IMR-90 (cell line): Measurements from ENCODE around the gene KIF13A. TPM values are rescaled to one million over a fixed set of nuclear protein-coding genes. Genes with fewer than 3 reads are reported as not detected.

Experiments used
- ATAC-seq: fragments of 200-7000 bp; cut with Tn5 transposase; 2 replicates; pipeline ENCODE4 v1.9.1; 2020; ENCODE audit warnings: low read depth, mild to moderate bottlenecking, moderate library complexity
- BruUV-seq: library from RNA; stranded (reverse); fragments of 400-500 nt; replicated peaks from 2 replicates; lab custom pipeline; 2021; lab: Mats Ljungman, UMichigan
- CTCF ChIA-PET: fragments of 300-600 bp; formaldehyde crosslinking; extraction: SDS; loops from one replicate; lab custom pipeline; 2021; ENCODE audit warnings: antibody characterized with exemption; lab: Yijun Ruan, JAX
- POLR2A ChIA-PET: fragments of 300-600 bp; sonication (Branson Sonifier 250); formaldehyde crosslinking; loops from one replicate; lab custom pipeline; 2022; ENCODE audit warnings: antibody characterized with exemption; ENCODE audit not compliant: unreplicated experiment; lab: Charles Lee
- DNase-seq: peaks from one replicate; pipeline ENCODE4 v3.0.0; 2013
- H2AFZ ChIP-seq: replicated peaks from 2 replicates; pipeline ENCODE3; 2013; ENCODE audit warnings: low read length, mild to moderate bottlenecking; ENCODE audit not compliant: poor library complexity
- H2AK5ac ChIP-seq: 2 replicates; pipeline ENCODE4 v1.6.1; 2013; ENCODE audit warnings: low read depth, low read length, inconsistent platforms
- H2AK9ac ChIP-seq: replicated peaks from 2 replicates; pipeline ENCODE3; 2013; ENCODE audit warnings: mild to moderate bottlenecking, low read depth, low read length, moderate library complexity; ENCODE audit not compliant: poor library complexity
- H2BK120ac ChIP-seq: 2 replicates; pipeline ENCODE4 v1.6.1; 2013; ENCODE audit warnings: low read depth, low read length, inconsistent platforms
- H2BK15ac ChIP-seq: 3 replicates; pipeline ENCODE4 v1.6.1; 2013; ENCODE audit warnings: low read depth, low read length, inconsistent platforms
- H2BK20ac ChIP-seq: 2 replicates; pipeline ENCODE4 v1.6.1; 2013; ENCODE audit warnings: low read depth, mild to moderate bottlenecking, inconsistent platforms, low read length, moderate library complexity
- H2BK5ac ChIP-seq: 2 replicates; pipeline ENCODE4 v1.6.1; 2013; ENCODE audit warnings: mild to moderate bottlenecking, low read depth, low read length, inconsistent platforms; ENCODE audit not compliant: poor library complexity, severe bottlenecking
- H3K14ac ChIP-seq: replicated peaks from 2 replicates; pipeline ENCODE4 v1.6.1; 2013; ENCODE audit warnings: low read depth, low read length, inconsistent platforms
- H3K18ac ChIP-seq: 2 replicates; pipeline ENCODE4 v1.6.1; 2013; ENCODE audit warnings: low read depth, low read length, control low read depth
- H3K23ac ChIP-seq: 2 replicates; pipeline ENCODE4 v1.6.1; 2013; ENCODE audit warnings: low read depth, low read length, inconsistent platforms
- H3K27ac ChIP-seq: 2 replicates; pipeline ENCODE4 v1.5.1; 2013; ENCODE audit warnings: mild to moderate bottlenecking, control low read depth, low read length; ENCODE audit not compliant: insufficient read depth
- H3K27me3 ChIP-seq: 2 replicates; pipeline ENCODE4 v1.6.1; 2013; ENCODE audit warnings: low read length; ENCODE audit not compliant: control insufficient read depth, insufficient read depth
- H3K36me3 ChIP-seq: 2 replicates; pipeline ENCODE4 v1.6.1; 2013; ENCODE audit warnings: low read length, mixed read lengths; ENCODE audit not compliant: control insufficient read depth, insufficient read depth
- H3K4ac ChIP-seq: 2 replicates; pipeline ENCODE4 v1.6.1; 2013; ENCODE audit warnings: low read depth, low read length, inconsistent platforms
- H3K4me1 ChIP-seq: 2 replicates; pipeline ENCODE4 v1.6.1; 2013; ENCODE audit warnings: low read length, mixed read lengths; ENCODE audit not compliant: control insufficient read depth, insufficient read depth
- H3K4me2 ChIP-seq: 2 replicates; pipeline ENCODE4 v1.6.1; 2013; ENCODE audit warnings: low read depth, mild to moderate bottlenecking, control low read depth, low read length, moderate library complexity
- H3K4me3 ChIP-seq: 2 replicates; pipeline ENCODE4 v1.5.1; 2013; ENCODE audit warnings: low read depth, mild to moderate bottlenecking, control low read depth, low read length, moderate library complexity; ENCODE audit not compliant: insufficient read depth
- H3K56ac ChIP-seq: 2 replicates; pipeline ENCODE4 v1.6.1; 2013; ENCODE audit warnings: low read length, inconsistent platforms; ENCODE audit not compliant: insufficient read depth; ENCODE audit errors: extremely low read depth
- H3K79me1 ChIP-seq, 2 experiments: 2 replicates each; pipeline ENCODE4 v1.6.1; 2013; ENCODE audit warnings: low read length in 2 of 2, inconsistent platforms in 1 of 2, low read depth in 1 of 2
- H3K9ac ChIP-seq: 2 replicates; pipeline ENCODE4 v1.6.1; 2013; ENCODE audit warnings: low read depth, low read length, control low read depth
- H3K9me1 ChIP-seq: 2 replicates; pipeline ENCODE4 v1.6.1; 2013; ENCODE audit warnings: low read length, inconsistent platforms; ENCODE audit not compliant: insufficient read depth
- H3K9me3 ChIP-seq: 2 replicates; pipeline ENCODE4 v1.6.1; 2013; ENCODE audit warnings: low read length; ENCODE audit not compliant: control insufficient read depth, insufficient read depth
- H4K20me1 ChIP-seq: 2 replicates; pipeline ENCODE4 v1.6.1; 2013; ENCODE audit warnings: low read length, inconsistent platforms; ENCODE audit not compliant: insufficient read depth
- H4K5ac ChIP-seq: 2 replicates; pipeline ENCODE4 v1.6.1; 2013; ENCODE audit warnings: mild to moderate bottlenecking, low read depth, low read length, control low read depth
- H4K8ac ChIP-seq, 2 experiments: 2 replicates each; pipeline ENCODE4 v1.6.1; 2013; ENCODE audit warnings: low read depth in 2 of 2, low read length in 2 of 2, control low read depth in 1 of 2, inconsistent platforms in 1 of 2
- H4K91ac ChIP-seq: 2 replicates; pipeline ENCODE4 v1.6.1; 2013; ENCODE audit warnings: low read depth, low read length, inconsistent platforms; ENCODE audit not compliant: insufficient read depth
- ELK1 ChIP-seq: fragments of 150-350 bp; IDR thresholded peaks from 2 replicates; pipeline ENCODE4 v1.6.1; 2016; ENCODE audit warnings: low read depth, mild to moderate bottlenecking, low read length, moderate library complexity, borderline replicate concordance
- MXI1 ChIP-seq: IDR thresholded peaks from 2 replicates; pipeline ENCODE4 v1.6.1; 2012; ENCODE audit warnings: low read depth, mild to moderate bottlenecking, low read length, moderate library complexity, borderline replicate concordance
- RCOR1 ChIP-seq: IDR thresholded peaks from 2 replicates; pipeline ENCODE4 v1.6.1; 2012; ENCODE audit warnings: mild to moderate bottlenecking, low read length, improper control_type of control experiment; ENCODE audit not compliant: insufficient replicate concordance
- SMC3 ChIP-seq: fragments of 150-350 bp; IDR thresholded peaks from 2 replicates; pipeline ENCODE4 v1.6.1; 2016; ENCODE audit warnings: low read depth, mild to moderate bottlenecking, antibody characterized with exemption, low read length, moderate library complexity
- USF2 ChIP-seq: fragments of 150-350 bp; IDR thresholded peaks from 2 replicates; pipeline ENCODE4 v1.6.1; 2017; ENCODE audit warnings: mild to moderate bottlenecking, antibody characterized with exemption, low read length, low read depth
- WGBS, 2 experiments: methylation state at CpG; one replicate each; pipeline versions ENCODE4 v1.1.5 to v1.1.7; 2013; ENCODE audit warnings: missing lambda C conversion rate in 2 of 2; ENCODE audit not compliant: insufficient read length in 1 of 2; ENCODE audit errors: extremely low coverage in 2 of 2; 5-methylcytosine and 5-hydroxymethylcytosine counted together
- dilution Hi-C: fragments of 300-500 bp; cut with HindIII; formaldehyde crosslinking; loops from one replicate; pipeline ENCODE4 v1.14.3; 2018; ENCODE audit warnings: low sequenced_read_pairs; ENCODE audit not compliant: unreplicated experiment
- in situ Hi-C: fragments of 300-500 bp; cut with MboI; formaldehyde crosslinking; loops from 3 replicates; pipeline ENCODE4 v1.14.3; 2019; ENCODE audit warnings: low sequenced_read_pairs, inconsistent platforms, mixed read lengths
- intact Hi-C: fragments of 100-400 bp; cut with micrococcal nuclease; formaldehyde crosslinking; loops from 2 replicates; pipeline ENCODE4 v1.10.0; 2022
- polyA plus RNA-seq, 3 experiments: library from polyadenylated mRNA; depleted of rRNA; stranded (reverse); fragments of >200 nt; gene quantifications; 2 replicates each; pipeline ENCODE4 v1.2.3, GENCODE V29; 2012; ENCODE audit warnings: low replicate concordance in 1 of 3
- total RNA-seq: library from RNA; depleted of rRNA; stranded (reverse); fragments of >200 nt; gene quantifications from 2 replicates; pipeline ENCODE4 v1.2.3, GENCODE V29; 2012

Gene KIF13A
- total and polyA plus RNA-seq, 2 of the 4 experiments (the other 2 are of a cell fraction), result 23.3 to 51.8 TPM

- Histone ChIP-seq H2AK5ac (no peak overlapping the region), H3K4me3 (no peak overlapping the region), H2AFZ (no peak overlapping the region), H3K56ac (no peak overlapping the region), H2BK20ac (no peak overlapping the region), H2AK9ac (no peak overlapping the region), H3K18ac (no peak overlapping the region), H3K14ac (no peak overlapping the region), H3K9me3 (no peaks in the 10 kb centered on the region), H2BK15ac (no peak overlapping the region), H3K23ac (0 out of 2 replicates have a peak overlapping the region, but pooled peaks have one; percentile 24), H3K4me1 (peaks cover 8% of the 10 kb centered on the region), H4K5ac (no peak overlapping the region), H4K91ac (no peak overlapping the region), H4K20me1 (no peaks in the 10 kb centered on the region; the same call in 1 of the 2 replicates), H2BK120ac (no peak overlapping the region), H4K8ac (no peak overlapping the region), H3K79me1 (peaks cover 30 to 68% of the 10 kb centered on the region in 2 experiments), H3K9me1 (peaks cover 3% of the 10 kb centered on the region; the same call in 1 of the 2 replicates), H3K4me2 (no peak overlapping the region), H3K9ac (no peak overlapping the region), H2BK5ac (no peak overlapping the region), H3K27ac (no peak overlapping the region), H3K4ac (0 out of 2 replicates have a peak overlapping the region, but pooled peaks have one; percentile 29), H3K36me3 (no peaks in the 10 kb centered on the region), H3K27me3 (no peaks in the 10 kb centered on the region)
- intact Hi-C loops (no loop called here), in situ Hi-C loops (no loop called here), dilution Hi-C loops (no loop called here)
- ChIA-PET CTCF (interaction anchor here (0.9 kb wide), 1 partner anchor 10 kb away, joined by 3 read pairs; no protein-coding TSS in a partner anchor), POLR2A (no interaction called here)
- DNase-seq, result peak; percentile 44
- no TSS peak for BruUV-seq
- TF ChIP-seq RCOR1 (no peak), SMC3 (no peak), USF2 (no peak), MXI1 (no peak), ELK1 (no peak)
- WGBS, 2 experiments, result no CpG with 5 or more reads among the region's 2 CpGs
- peak; percentile 62 for ATAC-seq
Observed at GRCh38 chr6:17945111-17945510, 42.3 kb downstream of the KIF13A start.
